Muscle of leg (tissue), 11 donors: ENCODE measurements around the gene ATP4B. TPM values are rescaled to one million over a fixed set of nuclear protein-coding genes. Genes with fewer than 3 reads are reported as not detected.

Experiments used
- DNase-seq: peaks from one replicate; pipeline ENCODE4 v3.0.0; 2013
- H3K27ac ChIP-seq: one replicate; pipeline ENCODE4 v1.5.1; 2013; ENCODE audit warnings: mild to moderate bottlenecking, low read length, control low read depth
- H3K27me3 ChIP-seq: one replicate; pipeline ENCODE4 v1.6.1; 2013; ENCODE audit warnings: low read length; ENCODE audit not compliant: control insufficient read depth, insufficient read depth
- H3K36me3 ChIP-seq: one replicate; pipeline ENCODE4 v1.6.1; 2013; ENCODE audit warnings: low read length; ENCODE audit not compliant: control insufficient read depth, insufficient read depth
- H3K4me1 ChIP-seq: one replicate; pipeline ENCODE4 v1.6.1; 2013; ENCODE audit warnings: low read length; ENCODE audit not compliant: control insufficient read depth, insufficient read depth
- H3K4me3 ChIP-seq: one replicate; pipeline ENCODE4 v1.5.1; 2013; ENCODE audit warnings: low read length, control low read depth
- H3K9me3 ChIP-seq: replicated peaks from 2 replicates; pipeline ENCODE4 v1.6.1; 2013; ENCODE audit warnings: low read depth, low read length; ENCODE audit not compliant: control insufficient read depth
- WGBS: methylation state at CpG from one replicate; pipeline ENCODE4 v1.1.5; 2013; ENCODE audit warnings: missing lambda C conversion rate; ENCODE audit not compliant: insufficient coverage; 5-methylcytosine and 5-hydroxymethylcytosine counted together
- polyA plus RNA-seq, 8 donors: library from polyadenylated mRNA; unstranded; fragments of 120-200 nt; gene quantifications; one replicate each; pipeline versions ENCODE4 v1.2.1 to v1.2.3, GENCODE V29; 2013; ENCODE audit warnings: inconsistent platforms in 1 of 8, low replicate concordance in 1 of 8; ENCODE audit not compliant: insufficient read length in 8 of 8, insufficient read depth in 1 of 8
- total RNA-seq: library from RNA; stranded (reverse); fragments of 120-200 nt; gene quantifications from one replicate; pipeline ENCODE4 v1.2.4, GENCODE V29; 2013

ATP4B gene
- total and polyA plus RNA-seq, 9 donors: 0.07 to 0.69 (median 0.08) TPM; not detected in 6

GRCh38 chr13:113666951-113667701 lies 9.1 kb upstream of the ATP4B start, which contains the start of gene GRK1:
TSS of gene GRK1 (plus strand) at chr13:113667219. CDS start at chr13:113667387, 168 bp downstream.
- Histone ChIP-seq H3K4me3 (no peak within 1 kb of the TSS), H3K36me3 (no peaks in the 10 kb centered on the region), H3K27ac (no peak within 1 kb of the TSS), H3K9me3 (no peaks in the 10 kb centered on the region), H3K4me1 (no peaks in the 10 kb centered on the region), H3K27me3 (peaks cover 10% of the 10 kb centered on the region)
- WGBS: 60% methylated on average over 32 of the region's 32 CpGs
- DNase-seq: no peak

GRCh38 chr13:113666329-113666670 lies 8.3 kb upstream of the ATP4B start:
- Histone ChIP-seq H3K9me3 (no peaks in the 10 kb centered on the region), H3K36me3 (no peaks in the 10 kb centered on the region), H3K4me1 (no peaks in the 10 kb centered on the region), H3K27me3 (peaks cover 10% of the 10 kb centered on the region), H3K4me3 (no peak overlapping the region), H3K27ac (no peak overlapping the region)
- no peak for DNase-seq
- 90% methylated on average over 2 of the region's 2 CpGs for WGBS

GRCh38 chr13:113665597-113666328 lies 7.8 kb upstream of the ATP4B start:
- H3K27ac ChIP-seq: no peak overlapping the region
- H3K4me3 ChIP-seq: no peak overlapping the region
- H3K9me3 ChIP-seq: no peaks in the 10 kb centered on the region
- no peaks in the 10 kb centered on the region for H3K4me1 ChIP-seq
- 98% methylated on average over 3 of the region's 3 CpGs for WGBS
- H3K36me3 ChIP-seq: no peaks in the 10 kb centered on the region
- no peak for DNase-seq
- H3K27me3 ChIP-seq: peaks cover 10% of the 10 kb centered on the region

GRCh38 chr13:113664751-113665596 lies 7.0 kb upstream of the ATP4B start:
- Histone ChIP-seq H3K27me3 (peaks cover 10% of the 10 kb centered on the region), H3K36me3 (no peaks in the 10 kb centered on the region), H3K27ac (no peak overlapping the region), H3K4me1 (no peaks in the 10 kb centered on the region), H3K9me3 (no peaks in the 10 kb centered on the region), H3K4me3 (no peak overlapping the region)
- DNase-seq: no peak
- WGBS: 62% methylated on average over 15 of the region's 21 CpGs

GRCh38 chr13:113663934-113664333 lies 5.9 kb upstream of the ATP4B start:
- H3K36me3 ChIP-seq: no peaks in the 10 kb centered on the region
- H3K27me3 ChIP-seq: peaks cover 10% of the 10 kb centered on the region
- WGBS: 55% methylated on average over 12 of the region's 15 CpGs
- no peak overlapping the region for H3K27ac ChIP-seq
- DNase-seq: no peak
- H3K9me3 ChIP-seq: no peaks in the 10 kb centered on the region
- no peak overlapping the region for H3K4me3 ChIP-seq
- no peaks in the 10 kb centered on the region for H3K4me1 ChIP-seq

GRCh38 chr13:113661509-113661908 lies 3.5 kb upstream of the ATP4B start:
- Histone ChIP-seq H3K27me3 (peaks cover 10% of the 10 kb centered on the region), H3K4me1 (no peaks in the 10 kb centered on the region), H3K27ac (no peak overlapping the region), H3K9me3 (no peaks in the 10 kb centered on the region), H3K36me3 (no peaks in the 10 kb centered on the region), H3K4me3 (no peak overlapping the region)
- WGBS: no CpG with 5 or more reads among the region's 2 CpGs
- DNase-seq: no peak

- no peaks in the 10 kb centered on the region for H3K4me1 ChIP-seq
- no peak overlapping the region for H3K4me3 ChIP-seq
- no peak overlapping the region for H3K27ac ChIP-seq
- H3K9me3 ChIP-seq: no peaks in the 10 kb centered on the region
- no peak for DNase-seq
- 88% methylated on average over 1 of the region's 3 CpGs for WGBS
- no peaks in the 10 kb centered on the region for H3K36me3 ChIP-seq
- peaks cover 6% of the 10 kb centered on the region for H3K27me3 ChIP-seq
Measured at GRCh38 chr13:113660066-113660465, 2.1 kb upstream of the ATP4B start.

- no peak for DNase-seq
- H3K9me3 ChIP-seq: no peaks in the 10 kb centered on the region
- no peaks in the 10 kb centered on the region for H3K36me3 ChIP-seq
- no peak overlapping the region for H3K4me3 ChIP-seq
- no peaks in the 10 kb centered on the region for H3K27me3 ChIP-seq
- 86% methylated on average over 5 of the region's 8 CpGs for WGBS
- no peak overlapping the region for H3K27ac ChIP-seq
- H3K4me1 ChIP-seq: no peaks in the 10 kb centered on the region
Measured at GRCh38 chr13:113659337-113659736, 1.3 kb upstream of the ATP4B start.

- Histone ChIP-seq H3K27ac (no peak overlapping the region), H3K9me3 (no peaks in the 10 kb centered on the region), H3K27me3 (no peaks in the 10 kb centered on the region), H3K4me3 (no peak overlapping the region), H3K36me3 (no peaks in the 10 kb centered on the region), H3K4me1 (peaks cover under 1% of the 10 kb centered on the region)
- no peak for DNase-seq
- WGBS: 86% methylated on average over 13 of the region's 14 CpGs
Measured at GRCh38 chr13:113658836-113659235, 838 bp upstream of the ATP4B start.
